Upper lobe of right lung (tissue), 1 donor: ENCODE results near the gene ELMOD3. TPM values are rescaled to one million over a fixed set of nuclear protein-coding genes. Genes with fewer than 3 reads are reported as not detected.
"Not testable (repeated sequence)": the region's sequence is repeated elsewhere in the genome, so short reads cannot be mapped to it uniquely, and the experiment has no call there.

ENCODE experiments used
- ATAC-seq: fragments of 200-7000 bp; cut with Tn5 transposase; one replicate; pipeline ENCODE4 v1.9.1; 2020; ENCODE audit warnings: mild to moderate bottlenecking, moderate library complexity
- DNase-seq: peaks from one replicate; pipeline ENCODE4 v3.0.0-alpha.2; 2020
- H3K27ac ChIP-seq: fragments of 200-600 bp; one replicate; pipeline ENCODE4 v1.8.0; 2022
- H3K27me3 ChIP-seq: fragments of 200-600 bp; one replicate; pipeline ENCODE4 v1.8.0; 2022; ENCODE audit warnings: mild to moderate bottlenecking
- H3K36me3 ChIP-seq: fragments of 200-600 bp; one replicate; pipeline ENCODE4 v1.8.0; 2022
- H3K4me1 ChIP-seq: fragments of 200-600 bp; one replicate; pipeline ENCODE4 v1.8.0; 2022
- H3K4me3 ChIP-seq: fragments of 200-600 bp; one replicate; pipeline ENCODE4 v1.8.0; 2022; ENCODE audit warnings: mild to moderate bottlenecking
- H3K9me3 ChIP-seq: fragments of 200-600 bp; one replicate; pipeline ENCODE4 v1.8.0; 2022
- CTCF ChIP-seq: fragments of 200-600 bp; IDR thresholded peaks from one replicate; pipeline ENCODE4 v1.8.0; 2022; ENCODE audit warnings: antibody characterized with exemption
- intact Hi-C: fragments of 100-400 bp; cut with DNase I; formaldehyde crosslinking; loops from one replicate; pipeline ENCODE4 v1.11.0; 2022
- total RNA-seq: library from RNA; stranded (reverse); fragmentation: NEBNext Ultra II Directional; extraction: Animal tissue kit (Norgen Biotek cat#: 25700); gene quantifications from one replicate; pipeline ENCODE4 v1.2.1, GENCODE V29; 2021
- donor health status: DM: no; HTN: yes; CAD: no; lungs with severe emphysema.

ELMOD3 gene
- total RNA-seq, 1 donor from 2014 or later: 22.0 TPM

- no peak overlapping the region for H3K4me3 ChIP-seq
- no peak for ATAC-seq
- intact Hi-C loops: no loop called here
- H3K9me3 ChIP-seq: no peaks in the 10 kb centered on the region
- H3K4me1 ChIP-seq: peaks cover 38% of the 10 kb centered on the region
- no peak for TF ChIP-seq CTCF
- no peaks in the 10 kb centered on the region for H3K27me3 ChIP-seq
- no peak for DNase-seq
- no peaks in the 10 kb centered on the region for H3K36me3 ChIP-seq
- H3K27ac ChIP-seq: peak overlapping the region; percentile 94
These were observed 81.6 kb downstream of the ELMOD3 start for GRCh38 chr2:85435981-85436835.

GRCh38 chr2:85436836-85437487, 82.4 kb downstream of the ELMOD3 start:
- DNase-seq (peak; percentile 66), ATAC-seq (no peak)
- no peaks in the 10 kb centered on the region for H3K36me3 ChIP-seq
- H3K27me3 ChIP-seq: no peaks in the 10 kb centered on the region
- H3K4me1 ChIP-seq: peaks cover 38% of the 10 kb centered on the region
- no peaks in the 10 kb centered on the region for H3K9me3 ChIP-seq
- intact Hi-C loops: no loop called here
- TF ChIP-seq CTCF: no peak
- H3K27ac ChIP-seq: peak overlapping the region; percentile 94
- peak overlapping the region; percentile 56 for H3K4me3 ChIP-seq

GRCh38 chr2:85437488-85438200, 83.1 kb downstream of the ELMOD3 start:
- DNase-seq: peak; percentile 95
- Histone ChIP-seq H3K9me3 (no peaks in the 10 kb centered on the region), H3K4me3 (peak overlapping the region; percentile 56), H3K36me3 (no peaks in the 10 kb centered on the region), H3K4me1 (peaks cover 38% of the 10 kb centered on the region), H3K27ac (peak overlapping the region; percentile 94), H3K27me3 (no peaks in the 10 kb centered on the region)
- intact Hi-C loops: no loop called here
- no peak for TF ChIP-seq CTCF
- ATAC-seq: peak; percentile 87

- peaks cover 37% of the 10 kb centered on the region for H3K4me1 ChIP-seq
- no peaks in the 10 kb centered on the region for H3K36me3 ChIP-seq
- intact Hi-C loops: no loop called here
- no peaks in the 10 kb centered on the region for H3K9me3 ChIP-seq
- peak overlapping the region; percentile 56 for H3K4me3 ChIP-seq
- peak overlapping the region; percentile 94 for H3K27ac ChIP-seq
- no peaks in the 10 kb centered on the region for H3K27me3 ChIP-seq
- peak; percentile 1 for ATAC-seq
- no peak for TF ChIP-seq CTCF
- DNase-seq: peak; percentile 69
These were observed 83.8 kb downstream of the ELMOD3 start for GRCh38 chr2:85438201-85439024.

GRCh38 chr2:85439025-85439472, 84.5 kb downstream of the ELMOD3 start:
- intact Hi-C loops: no loop called here
- Histone ChIP-seq H3K9me3 (no peaks in the 10 kb centered on the region), H3K27ac (peak overlapping the region; percentile 94), H3K4me1 (peaks cover 31% of the 10 kb centered on the region), H3K27me3 (no peaks in the 10 kb centered on the region), H3K36me3 (no peaks in the 10 kb centered on the region), H3K4me3 (no peak overlapping the region)
- DNase-seq: no peak
- no peak for TF ChIP-seq CTCF
- ATAC-seq: no peak

- H3K4me3 ChIP-seq, intact Hi-C loops, H3K9me3 ChIP-seq, ATAC-seq, DNase-seq, H3K36me3 ChIP-seq, H3K27me3 ChIP-seq: not testable (repeated sequence)
- peak overlapping the region; percentile 94 for H3K27ac ChIP-seq
- peaks cover 28% of the 10 kb centered on the region for H3K4me1 ChIP-seq
These were observed 85.0 kb downstream of the ELMOD3 start for GRCh38 chr2:85439569-85439968.
